ENCODE results near the gene AKAP13.
A peak's percentile ranks its signal among the peaks of the same experiment; 100 is the strongest.

The AKAP13 gene

GRCh38 chr15:85762039-85762755 lies 381.8 kb downstream of the AKAP13 start:
- DNase-seq: no peak

DNA sequence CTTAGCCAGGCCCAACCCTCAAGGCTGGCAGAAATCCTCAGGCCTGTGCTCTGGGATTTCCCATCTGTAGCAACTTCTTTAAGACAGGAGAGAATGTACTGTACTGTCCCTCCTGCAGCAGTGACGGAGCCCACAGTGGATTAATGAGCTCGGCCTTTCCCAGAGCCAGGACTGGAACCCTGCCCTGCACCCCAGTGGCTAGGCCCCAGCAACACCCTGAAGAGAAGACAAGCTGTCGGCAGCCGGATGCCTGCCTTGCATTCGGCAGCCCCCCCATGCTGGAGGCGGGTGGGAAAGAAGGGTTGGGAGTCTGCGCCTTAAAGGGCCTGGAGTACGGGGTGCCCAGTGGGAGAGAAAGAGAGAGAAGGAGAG lies 382.3 kb downstream of the AKAP13 start:
- no peak for DNase-seq

DNA sequence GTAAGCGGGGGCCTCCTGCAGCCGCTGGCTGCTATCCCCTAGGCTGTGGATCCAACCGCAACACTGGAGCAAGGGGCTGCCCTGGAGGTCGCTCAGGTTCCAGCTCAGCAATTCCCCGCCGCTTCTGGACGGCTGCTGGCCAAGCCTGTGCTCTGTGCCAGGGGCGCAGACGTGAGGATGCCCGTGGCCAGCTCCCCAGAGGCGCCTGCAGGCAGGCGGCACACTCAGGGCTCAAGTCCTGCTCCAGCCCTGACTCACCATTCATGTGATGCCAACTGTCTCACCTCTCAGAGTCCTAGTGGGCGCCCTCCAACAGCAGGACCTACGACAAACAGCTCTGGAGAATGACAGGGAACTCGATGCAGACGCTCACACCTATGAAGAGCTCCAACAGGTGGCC lies 382.8 kb downstream of the AKAP13 start:
- peak; percentile 48 for DNase-seq

- DNase-seq: no peak
Measured at GRCh38 chr15:85763673-85764633, 383.6 kb downstream of the AKAP13 start.

DNA sequence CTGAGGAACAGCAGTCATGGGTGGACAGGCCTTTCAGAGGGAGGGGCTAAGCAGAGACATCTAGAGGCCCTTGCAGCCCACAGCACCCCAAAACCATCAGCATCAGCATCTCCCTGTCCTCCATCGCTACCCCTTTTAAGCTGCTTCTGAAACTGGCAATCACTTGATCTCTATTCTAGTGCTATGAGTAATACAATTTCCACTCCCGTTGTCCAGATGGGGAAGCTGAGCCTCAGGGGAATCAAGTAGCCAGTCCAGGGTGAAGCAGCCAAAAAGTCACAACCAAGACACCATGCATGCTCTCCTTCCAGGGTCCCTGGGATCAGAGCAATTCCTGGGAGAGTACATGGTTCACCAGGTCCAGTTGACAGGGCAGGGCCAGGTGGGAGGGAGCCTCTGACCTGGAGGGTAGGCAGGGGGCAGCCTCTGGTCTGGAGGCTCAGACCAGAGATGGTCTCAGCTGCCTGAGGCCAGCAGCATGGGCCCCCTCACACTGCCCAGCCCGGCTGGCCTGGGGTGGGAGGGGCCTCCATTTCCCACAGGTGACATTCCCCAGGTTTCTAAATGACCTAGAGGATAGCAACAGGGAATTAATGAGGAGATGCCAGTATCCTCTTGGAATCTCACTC lies 384.4 kb downstream of the AKAP13 start:
- no peak for DNase-seq

- DNase-seq: peak; percentile 46
Measured at GRCh38 chr15:85766001-85766831, 385.8 kb downstream of the AKAP13 start.

DNA sequence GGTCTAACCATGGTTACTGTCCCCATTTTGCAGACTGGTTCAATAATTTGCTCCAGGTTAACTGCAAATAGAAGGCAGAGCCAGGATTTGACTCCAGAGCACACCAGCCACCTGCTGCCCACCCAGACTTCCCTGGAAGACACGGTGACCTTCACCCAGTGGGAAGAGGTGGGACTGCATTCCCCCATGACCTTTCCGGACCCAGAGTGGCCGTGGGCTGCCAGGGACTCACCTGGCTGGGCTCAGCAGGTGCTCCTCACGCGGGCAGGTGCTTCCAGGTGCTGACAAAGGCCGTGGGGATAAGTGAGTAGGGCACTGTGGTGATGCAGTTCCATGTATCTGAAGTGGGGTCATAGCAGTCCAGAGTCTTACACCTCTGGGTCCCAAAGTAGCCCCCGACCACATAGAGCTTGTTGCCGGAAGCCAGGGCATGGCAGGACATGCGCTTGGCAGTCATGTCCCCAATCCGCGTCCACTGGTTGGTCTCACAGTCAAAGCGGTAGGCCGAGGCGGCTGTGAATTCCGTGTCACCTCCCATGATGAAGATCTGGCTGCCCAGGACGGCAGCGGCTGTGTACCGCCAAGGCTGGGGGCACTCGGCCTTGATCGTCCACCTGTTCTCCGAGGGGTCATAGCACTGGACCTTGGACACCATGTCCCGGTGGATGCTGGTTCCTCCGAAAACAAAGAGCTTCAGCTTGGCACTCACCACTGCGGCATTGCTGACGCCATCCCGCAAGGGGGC lies 387.6 kb downstream of the AKAP13 start:
- DNase-seq: no peak

DNA sequence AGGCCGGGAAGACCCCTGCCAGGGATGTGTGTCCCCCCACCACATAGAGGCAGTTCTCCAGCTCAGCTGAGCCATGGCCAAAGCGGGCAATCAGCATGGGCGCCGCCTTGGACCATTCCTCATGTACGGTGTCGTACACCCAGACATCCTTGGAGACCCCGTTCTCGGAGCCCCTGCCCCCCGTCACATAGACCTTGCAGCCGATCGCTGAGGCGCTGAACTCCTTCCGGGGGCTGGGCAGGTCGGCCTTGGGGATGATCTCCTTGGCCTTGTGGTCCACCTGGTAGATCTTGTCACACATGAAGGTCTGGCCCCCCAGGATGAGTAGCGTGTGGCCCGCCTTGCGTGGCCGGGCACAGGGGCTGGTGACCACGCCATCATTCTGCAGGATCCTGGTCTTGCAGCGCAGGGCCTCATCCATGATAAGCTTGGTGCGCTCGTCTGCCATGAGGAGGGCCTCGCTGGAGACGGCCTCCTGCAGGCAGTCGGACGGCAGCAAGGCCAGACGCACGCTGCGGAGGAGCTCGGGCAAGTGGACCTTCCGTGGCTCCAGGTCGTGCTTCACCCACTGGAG lies 388.3 kb downstream of the AKAP13 start:
- DNase-seq: no peak

DNA sequence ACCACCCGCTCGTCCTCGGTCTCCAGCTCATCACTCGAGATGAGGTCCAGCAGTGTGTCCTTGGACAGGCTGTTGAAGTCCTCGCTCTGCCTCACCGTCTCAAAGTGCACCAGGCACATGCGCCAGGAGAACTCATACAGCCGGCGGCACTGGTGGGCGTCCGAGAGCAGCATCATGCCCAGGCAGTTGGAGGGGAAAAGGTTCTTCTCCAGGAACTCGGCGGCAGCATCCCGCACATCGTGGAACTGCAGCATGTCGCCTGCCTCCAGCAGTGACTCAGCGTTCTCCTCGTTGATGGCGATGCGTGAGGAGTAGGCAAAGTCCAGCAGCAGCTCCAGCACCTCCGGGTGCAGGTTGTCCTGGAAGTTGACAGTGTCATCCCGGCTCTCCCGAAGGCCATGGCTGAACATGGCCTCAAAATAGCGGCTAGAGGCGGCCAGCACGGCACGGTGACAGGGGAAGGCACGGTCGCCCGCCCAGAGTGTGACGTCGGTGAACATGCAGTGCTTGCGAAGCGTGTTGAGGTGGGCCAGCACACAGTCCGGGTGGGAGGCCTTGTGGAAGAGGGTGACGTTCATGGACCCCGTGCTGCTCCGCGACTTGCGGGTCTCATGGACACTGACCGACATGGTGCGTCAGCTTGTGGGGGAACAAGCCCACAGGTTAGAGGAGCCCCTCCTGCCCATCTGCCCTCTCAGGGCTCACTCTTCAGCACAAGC lies 388.9 kb downstream of the AKAP13 start:
- DNase-seq: no peak

DNA sequence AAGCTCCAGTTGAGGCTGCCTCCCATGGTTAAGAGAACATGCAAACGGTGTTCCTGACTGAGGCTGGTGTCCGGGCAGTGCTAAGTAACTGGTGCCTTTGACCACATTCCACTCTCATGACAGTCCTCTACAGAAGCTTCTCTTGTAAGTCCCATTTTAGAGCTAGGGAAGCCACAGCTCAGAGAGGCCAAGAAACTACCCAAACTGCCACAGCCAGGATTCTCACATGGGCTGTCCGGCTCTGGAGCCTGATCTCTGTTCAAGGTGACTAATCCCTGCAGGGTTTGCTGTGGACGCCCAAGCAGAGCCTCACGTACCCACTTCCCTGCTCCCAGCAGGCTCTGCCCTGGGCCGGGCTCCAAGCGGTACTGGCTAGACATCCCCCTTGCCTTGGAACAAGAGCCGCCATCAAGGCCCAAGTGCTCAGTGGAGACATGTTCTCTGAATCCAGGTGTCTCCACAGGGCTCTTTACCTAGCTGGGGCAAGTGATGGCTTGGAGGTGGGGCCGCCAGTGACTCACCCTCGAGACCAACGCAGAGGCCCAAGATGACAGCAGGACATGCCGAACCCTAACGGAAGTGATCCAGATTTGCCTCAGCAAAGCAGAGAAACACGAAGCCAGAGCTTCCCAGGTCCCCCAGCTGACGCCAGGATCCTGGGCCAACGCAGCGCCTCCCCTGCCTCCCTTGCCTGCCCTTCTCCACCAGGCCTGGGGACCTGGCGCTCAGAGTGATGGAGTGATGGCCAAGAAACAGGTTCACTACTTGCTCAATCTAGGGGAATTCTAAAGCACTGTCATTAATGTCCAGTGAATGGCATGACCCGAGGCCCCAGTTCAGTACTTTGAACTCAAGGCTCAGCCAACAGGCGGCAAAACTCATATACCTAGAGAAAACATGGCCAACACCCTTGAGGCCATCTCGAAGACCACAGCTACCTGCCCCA lies 390.0 kb downstream of the AKAP13 start:
- DNase-seq: no peak

DNA sequence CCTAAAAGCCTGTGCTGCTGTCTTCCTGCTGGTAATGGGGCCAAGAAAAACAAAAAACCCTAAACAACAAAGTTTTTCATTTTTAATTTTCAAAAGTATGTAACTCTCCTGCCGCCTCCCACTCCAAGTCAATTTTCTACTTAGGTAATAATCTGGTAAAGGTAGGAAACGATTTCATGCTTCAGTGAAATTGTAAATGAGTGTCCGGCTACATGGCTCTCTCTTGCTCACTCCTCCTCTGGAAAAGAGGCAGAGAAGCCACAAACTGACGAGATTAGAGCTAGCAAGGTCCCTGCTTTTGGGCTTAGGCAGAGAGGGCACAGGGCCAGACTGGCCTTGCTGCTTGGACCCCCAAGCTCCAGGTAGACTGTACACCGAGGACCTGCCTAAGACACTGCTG lies 390.9 kb downstream of the AKAP13 start:
- no peak for DNase-seq

- DNase-seq: no peak
Measured at GRCh38 chr15:85771781-85772445, 391.5 kb downstream of the AKAP13 start.

DNA sequence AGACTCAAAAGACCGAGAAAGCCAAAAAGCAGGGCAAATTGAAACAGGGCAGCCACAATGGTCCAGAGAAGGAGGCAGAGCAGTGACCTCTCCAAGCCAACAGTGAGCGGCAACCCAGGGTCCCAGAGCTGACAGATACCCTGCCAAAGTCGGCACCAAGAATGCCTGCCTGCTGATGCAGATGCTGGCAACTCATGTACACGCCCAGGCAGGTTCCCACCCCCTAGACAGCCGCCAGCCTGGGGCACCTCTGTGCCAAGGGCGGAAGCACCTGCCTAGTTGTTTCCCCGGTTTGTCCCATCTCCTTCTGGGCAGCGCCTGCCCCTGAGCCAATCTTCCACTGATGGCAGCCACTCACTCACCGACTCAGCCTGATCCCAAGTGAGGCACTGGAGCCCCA lies 392.3 kb downstream of the AKAP13 start:
- no peak for DNase-seq

GRCh38 chr15:85773249-85773648 lies 392.8 kb downstream of the AKAP13 start:
- no peak for DNase-seq

DNA sequence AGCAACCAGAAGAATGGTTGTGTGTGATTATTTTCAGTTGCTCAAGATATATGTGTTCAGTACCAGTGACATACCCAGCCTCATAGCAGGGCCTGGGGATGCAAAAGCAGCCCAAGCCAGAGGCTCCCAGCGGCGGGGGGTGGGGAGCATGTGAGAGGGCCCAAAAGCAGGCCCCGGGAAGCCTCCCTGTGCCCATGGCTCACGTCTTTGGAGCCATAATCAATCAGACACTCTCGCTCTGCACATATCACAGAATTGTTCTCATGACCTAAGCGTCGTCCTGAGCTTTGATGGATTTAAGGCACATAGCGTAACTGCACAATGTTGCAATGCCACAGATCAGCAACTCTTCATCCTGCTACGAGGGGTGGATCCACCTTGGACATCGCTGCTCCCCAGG lies 393.6 kb downstream of the AKAP13 start:
- no peak for DNase-seq

DNA sequence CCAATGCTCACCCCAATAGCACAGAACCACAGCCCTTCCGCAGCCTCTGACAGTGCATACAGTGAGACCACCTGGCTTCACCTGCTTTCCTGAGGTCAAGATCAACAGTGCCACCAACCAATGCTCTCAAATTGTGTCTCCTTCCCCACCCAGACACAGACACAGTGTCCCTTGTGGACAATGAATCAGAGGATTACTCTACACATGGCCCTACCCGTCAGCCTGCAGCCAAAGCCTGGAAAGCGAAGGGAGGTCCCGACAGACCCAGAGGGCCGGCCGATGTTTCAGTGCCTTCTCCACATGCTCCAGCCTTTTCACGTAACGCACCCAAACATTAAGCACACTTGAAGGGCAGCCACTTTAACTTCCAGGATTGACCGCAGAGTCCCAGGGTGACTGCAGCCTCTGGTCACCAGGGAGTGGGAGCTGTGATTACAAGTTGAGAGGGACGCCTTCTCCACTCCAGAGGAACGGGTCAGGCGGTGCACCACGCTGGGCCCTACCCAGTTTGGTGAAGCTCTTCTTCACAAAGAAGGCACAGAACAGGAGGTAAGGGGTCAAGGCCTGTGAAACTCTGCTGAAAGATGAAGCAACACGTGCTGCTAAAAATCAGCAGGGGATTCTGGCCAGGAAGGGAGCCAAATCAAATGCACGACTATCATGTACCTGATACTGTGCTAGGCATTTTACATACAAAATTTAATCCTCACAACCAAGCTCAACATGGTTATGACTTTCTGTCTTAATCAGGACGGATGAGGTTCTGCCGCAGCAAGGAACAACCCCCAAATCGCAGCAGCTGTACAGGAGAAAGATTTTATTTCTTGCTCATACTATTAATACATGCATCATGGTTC lies 397.1 kb downstream of the AKAP13 start:
- DNase-seq: no peak

DNA sequence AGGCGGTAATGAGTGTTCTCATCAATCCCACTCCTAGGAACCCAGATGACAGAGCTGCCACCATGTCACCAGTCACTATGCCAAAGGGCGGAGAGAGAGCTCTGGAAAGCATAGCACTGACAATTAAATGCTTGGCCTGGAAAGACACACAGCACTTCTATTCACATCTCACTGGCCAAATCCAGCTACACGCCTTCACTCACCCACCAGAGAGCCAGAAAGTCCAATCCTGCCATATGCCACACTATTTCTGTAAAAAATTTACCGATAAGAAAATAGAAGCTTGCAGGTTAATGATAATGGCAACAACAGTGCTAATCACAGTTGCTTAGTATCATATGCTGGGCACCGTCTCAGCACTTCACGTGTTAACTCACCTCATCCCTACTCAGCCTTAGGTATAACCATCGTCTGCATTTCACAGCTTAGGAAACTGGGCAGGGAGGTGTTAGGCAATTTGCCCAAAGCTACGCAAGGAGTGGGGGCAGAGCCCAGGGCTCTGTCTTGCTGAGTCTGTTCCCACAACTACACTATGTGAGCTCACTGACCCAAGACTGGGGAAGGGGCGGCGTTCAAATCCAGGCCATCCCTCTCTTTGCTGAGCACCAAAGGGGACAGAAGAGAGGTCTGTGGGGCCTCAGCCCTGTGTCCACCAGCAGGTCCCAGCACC lies 397.8 kb downstream of the AKAP13 start:
- DNase-seq: no peak

DNA sequence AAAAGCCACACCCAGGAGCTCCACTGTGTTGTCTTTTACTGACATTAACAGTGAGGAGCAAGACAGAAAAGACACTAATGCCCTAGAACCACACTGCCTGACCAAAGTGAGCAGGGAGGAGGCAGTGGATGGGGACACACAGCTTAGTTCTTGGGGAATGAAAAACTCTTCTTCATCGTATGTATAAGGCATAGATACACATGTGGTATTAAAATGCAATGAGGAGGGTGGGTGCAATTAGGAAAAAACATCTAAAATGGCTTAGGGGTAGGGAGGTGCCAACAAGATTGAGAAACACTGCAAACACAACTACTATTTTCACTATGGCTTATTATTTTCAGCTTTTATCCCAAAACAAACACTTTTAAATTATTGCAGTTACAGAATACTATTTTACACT lies 398.8 kb downstream of the AKAP13 start:
- DNase-seq: no peak

Data from midbrain (tissue), 1 donor.